Right lobe of liver (tissue), 6 donors: ENCODE measurements around the gene EPHB3. TPM values are rescaled to one million over a fixed set of nuclear protein-coding genes. Genes with fewer than 3 reads are reported as not detected.

Experiments used
- ATAC-seq, 4 donors: fragments of 200-7000 bp; cut with Tn5 transposase; one replicate each; pipeline ENCODE4 v1.9.1; 2020; ENCODE audit warnings: mild to moderate bottlenecking in 4 of 4, moderate library complexity in 4 of 4
- DNase-seq, 3 donors: peaks; one replicate each; pipeline ENCODE4 v3.0.0-alpha.2; 2020
- H3K27ac ChIP-seq, 3 donors: fragments of 200-600 bp; one replicate each; pipeline ENCODE4 v1.8.0; 2022
- H3K27me3 ChIP-seq, 2 donors: fragments of 200-600 bp; one replicate each; pipeline ENCODE4 v1.8.0; 2022
- H3K36me3 ChIP-seq, 4 donors: fragments of 200-600 bp; sonication (generic) in 1 of 4; one replicate each; pipeline versions ENCODE4 v1.5.1 to v1.8.0; 2017 to 2022; ENCODE audit warnings: control low read depth in 1 of 4
- H3K4me1 ChIP-seq, 4 donors: fragments of 200-600 bp; sonication (generic) in 1 of 4; one replicate each; pipeline versions ENCODE4 v1.5.1 to v1.8.0; 2017 to 2022; ENCODE audit warnings: control low read depth in 1 of 4
- H3K4me3 ChIP-seq, 3 donors: fragments of 200-600 bp; one replicate each; pipeline ENCODE4 v1.8.0; 2022
- H3K9me3 ChIP-seq, 4 donors: fragments of 200-600 bp; sonication (generic) in 1 of 4; one replicate each; pipeline versions ENCODE4 v1.5.1 to v1.8.0; 2017 to 2022; ENCODE audit warnings: control low read depth in 1 of 4
- CTCF ChIP-seq, 4 donors: fragments of 200-600 bp in 3 of 4; fragments of 450-650 bp in 1 of 4; IDR thresholded peaks; one replicate each; pipeline versions ENCODE4 v1.5.1 to v1.8.0; 2016 to 2022; ENCODE audit warnings: antibody characterized with exemption in 4 of 4, mild to moderate bottlenecking in 2 of 4
- POLR2A ChIP-seq: fragments of 450-650 bp; IDR thresholded peaks from one replicate; pipeline ENCODE4 v1.6.1; 2017; ENCODE audit warnings: antibody characterized with exemption, mild to moderate bottlenecking
- WGBS: methylation state at CpG from one replicate; pipeline ENCODE4 v1.1.6; 2018; ENCODE audit warnings: low coverage, low lambda C conversion rate; ENCODE audit not compliant: insufficient coverage; ENCODE audit errors: missing lambda C conversion rate; 5-methylcytosine and 5-hydroxymethylcytosine counted together
- intact Hi-C, 2 donors: fragments of 100-400 bp; cut with DNase I; formaldehyde crosslinking; loops; one replicate each; pipeline versions ENCODE4 v1.11.2 to v1.14.1; 2022
- total RNA-seq, 6 experiments: library from RNA; depleted of rRNA in 2 of 6; stranded (reverse); fragments of >200 nt in 2 of 6; fragmentation: NEBNext Ultra II Directional in 3 of 6; extraction: Animal tissue kit (Norgen Biotek cat#: 25700) in 3 of 6; gene quantifications; one replicate each; pipeline versions ENCODE4 v1.1.0 to v1.2.4, GENCODE V29; 2016 to 2023
- donor health status: DM: no; HTN: yes; CAD: no.
- donor health status: DM: no; HTN: no; CAD: no.
- donor health status: DM: no; HTN: no; CAD: no.
- donor health status: DM: no; HTN: yes; CAD: no.
- donor health status: DM: no; HTN: yes; CAD: no.

The EPHB3 gene
- total RNA-seq, 6 experiments from 2014 or later = 0.12 to 0.71 (median 0.37) TPM

- ATAC-seq (no peak), DNase-seq (no peak)
- Histone ChIP-seq H3K4me3 (no peak overlapping the region), H3K9me3 (no peaks in the 10 kb centered on the region), H3K4me1 (no peaks in the 10 kb centered on the region), H3K36me3 (no peaks in the 10 kb centered on the region), H3K27ac (no peak overlapping the region), H3K27me3 (no peaks in the 10 kb centered on the region)
- 53% methylated on average over 4 of the region's 6 CpGs for WGBS
- intact Hi-C loops = no loop called here
- TF ChIP-seq CTCF (IDR thresholded peaks at IDR 0.05) (no peak), POLR2A (no peak)
Observed at GRCh38 chr3:184552296-184552695, 9.3 kb upstream of the EPHB3 start.

GRCh38 chr3:184552863-184553262, 8.7 kb upstream of the EPHB3 start:
- H3K27me3 ChIP-seq = no peaks in the 10 kb centered on the region
- H3K4me1 ChIP-seq = no peaks in the 10 kb centered on the region
- intact Hi-C loops = no loop called here
- H3K9me3 ChIP-seq = no peaks in the 10 kb centered on the region
- TF ChIP-seq CTCF (IDR thresholded peaks at IDR 0.05) (no peak), POLR2A (no peak)
- H3K27ac ChIP-seq = no peak overlapping the region
- H3K36me3 ChIP-seq = no peaks in the 10 kb centered on the region
- ATAC-seq (no peak), DNase-seq (no peak)
- WGBS = 90% methylated on average over 11 of the region's 13 CpGs
- no peak overlapping the region for H3K4me3 ChIP-seq

GRCh38 chr3:184553385-184553784, 8.2 kb upstream of the EPHB3 start:
- Histone ChIP-seq H3K4me3 (no peak overlapping the region), H3K36me3 (no peaks in the 10 kb centered on the region), H3K9me3 (no peaks in the 10 kb centered on the region), H3K27ac (no peak overlapping the region), H3K4me1 (no peaks in the 10 kb centered on the region), H3K27me3 (no peaks in the 10 kb centered on the region)
- no peak for DNase-seq
- 71% methylated on average over 3 of the region's 4 CpGs for WGBS
- intact Hi-C loops = no loop called here
- no peak for ATAC-seq
- TF ChIP-seq POLR2A (no peak), CTCF (IDR thresholded peaks at IDR 0.05) (no peak)

- H3K27ac ChIP-seq = no peak overlapping the region
- no peak for TF ChIP-seq CTCF (IDR thresholded peaks at IDR 0.05)
- no peak for TF ChIP-seq POLR2A
- H3K9me3 ChIP-seq = no peaks in the 10 kb centered on the region
- WGBS = 74% methylated on average over 5 of the region's 5 CpGs
- no peaks in the 10 kb centered on the region for H3K36me3 ChIP-seq
- intact Hi-C loops = no loop called here
- ATAC-seq = no peak
- no peaks in the 10 kb centered on the region for H3K4me1 ChIP-seq
- no peak overlapping the region for H3K4me3 ChIP-seq
- H3K27me3 ChIP-seq = no peaks in the 10 kb centered on the region
- no peak for DNase-seq
Observed at GRCh38 chr3:184554461-184554860, 7.1 kb upstream of the EPHB3 start.
